Neuronal stem cell (in vitro differentiated cells): ENCODE measurements around the gene RPS6KA2.

ENCODE experiments used
- DNase-seq: peaks from one replicate; pipeline ENCODE4 v3.0.0-alpha.2; 2013; ENCODE audit warnings: low spot score
- H2AFZ ChIP-seq: one replicate; pipeline ENCODE4 v1.6.1; 2013; ENCODE audit warnings: mild to moderate bottlenecking, low read length, inconsistent platforms
- H2AK5ac ChIP-seq: 2 replicates; pipeline ENCODE4 v1.6.1; 2013; ENCODE audit warnings: low read depth, mild to moderate bottlenecking, inconsistent platforms, low read length, moderate library complexity, mixed read lengths
- H2BK120ac ChIP-seq: 2 replicates; pipeline ENCODE4 v1.6.1; 2013; ENCODE audit warnings: low read depth, mild to moderate bottlenecking, inconsistent platforms, low read length, moderate library complexity, mixed read lengths
- H2BK12ac ChIP-seq: one replicate; pipeline ENCODE4 v1.6.1; 2013; ENCODE audit warnings: low read length, inconsistent platforms
- H2BK15ac ChIP-seq: 2 replicates; pipeline ENCODE4 v1.6.1; 2013; ENCODE audit warnings: mild to moderate bottlenecking, low read length, inconsistent platforms, mixed read lengths
- H2BK5ac ChIP-seq: one replicate; pipeline ENCODE4 v1.6.1; 2013; ENCODE audit warnings: inconsistent platforms, mild to moderate bottlenecking, low read length, moderate library complexity
- H3K14ac ChIP-seq: one replicate; pipeline ENCODE4 v1.6.1; 2013; ENCODE audit warnings: low read length, inconsistent platforms
- H3K18ac ChIP-seq: 2 replicates; pipeline ENCODE4 v1.6.1; 2013; ENCODE audit warnings: low read length, inconsistent platforms
- H3K23ac ChIP-seq: 2 replicates; pipeline ENCODE4 v1.6.1; 2013; ENCODE audit warnings: low read depth, mild to moderate bottlenecking, mixed read lengths, low read length, inconsistent platforms; ENCODE audit not compliant: poor library complexity
- H3K27ac ChIP-seq: replicated peaks from 3 replicates; pipeline ENCODE4 v1.5.1; 2013; ENCODE audit warnings: low read length, inconsistent platforms
- H3K27me3 ChIP-seq, 3 experiments: 2 replicates each; pipeline ENCODE4 v1.6.1; 2013; ENCODE audit warnings: low read length in 3 of 3, mild to moderate bottlenecking in 2 of 3, inconsistent platforms in 1 of 3, low read depth in 1 of 3, mixed read lengths in 1 of 3, moderate library complexity in 1 of 3; ENCODE audit not compliant: control insufficient read depth in 3 of 3, insufficient read depth in 3 of 3
- H3K36me3 ChIP-seq, 2 donors: replicated peaks in 1 of 2; 2 replicates each; pipeline ENCODE4 v1.6.1; 2013; ENCODE audit warnings: low read length in 2 of 2; ENCODE audit not compliant: control insufficient read depth in 2 of 2, insufficient read depth in 2 of 2
- H3K4ac ChIP-seq: 2 replicates; pipeline ENCODE4 v1.6.1; 2013; ENCODE audit warnings: inconsistent platforms, mild to moderate bottlenecking, low read length, moderate library complexity
- H3K4me1 ChIP-seq, 2 donors: 1 replicate in 1 of 2; 2 replicates in 1 of 2; pipeline ENCODE4 v1.6.1; 2013; ENCODE audit warnings: low read length in 2 of 2, low read depth in 1 of 2; ENCODE audit not compliant: control insufficient read depth in 2 of 2, insufficient read depth in 1 of 2
- H3K4me2 ChIP-seq: one replicate; pipeline ENCODE4 v1.6.1; 2013; ENCODE audit warnings: mild to moderate bottlenecking, low read length, inconsistent platforms; ENCODE audit not compliant: insufficient read depth, poor library complexity, severe bottlenecking
- H3K4me3 ChIP-seq, 2 donors: 2 replicates each; pipeline ENCODE4 v1.5.1; 2013; ENCODE audit warnings: low read length in 2 of 2, mild to moderate bottlenecking in 2 of 2, inconsistent platforms in 1 of 2, moderate library complexity in 1 of 2
- H3K79me1 ChIP-seq: one replicate; pipeline ENCODE4 v1.6.1; 2013; ENCODE audit warnings: low read depth, mild to moderate bottlenecking, inconsistent platforms, low read length, moderate library complexity
- H3K9ac ChIP-seq: one replicate; pipeline ENCODE4 v1.6.1; 2013; ENCODE audit warnings: mild to moderate bottlenecking, low read depth, low read length, inconsistent platforms; ENCODE audit not compliant: poor library complexity
- H3K9me3 ChIP-seq, 2 donors: replicated peaks in 1 of 2; 2 replicates each; pipeline versions ENCODE3 to v1.6.1; 2013; ENCODE audit warnings: low read length in 2 of 2, mild to moderate bottlenecking in 2 of 2, inconsistent platforms in 1 of 2, low read depth in 1 of 2, mixed read lengths in 1 of 2, moderate library complexity in 1 of 2; ENCODE audit not compliant: control insufficient read depth in 2 of 2, insufficient read depth in 1 of 2
- H4K8ac ChIP-seq: one replicate; pipeline ENCODE4 v1.6.1; 2013; ENCODE audit warnings: low read depth, mild to moderate bottlenecking, inconsistent platforms, low read length, moderate library complexity
- H4K91ac ChIP-seq: one replicate; pipeline ENCODE4 v1.6.1; 2013; ENCODE audit warnings: low read length, low read depth, mild to moderate bottlenecking, inconsistent platforms; ENCODE audit not compliant: poor library complexity
- WGBS, 2 donors: extraction: QIAGEN DNeasy Blood & Tissue Kit; methylation state at CpG; one replicate each; pipeline ENCODE4 v1.1.7; 2013; ENCODE audit warnings: missing lambda C conversion rate in 2 of 2, mixed read lengths in 1 of 2; ENCODE audit not compliant: insufficient read length in 2 of 2, insufficient replicate concordance in 1 of 2; ENCODE audit errors: extremely low coverage in 2 of 2; 5-methylcytosine and 5-hydroxymethylcytosine counted together

RPS6KA2 gene

DNA sequence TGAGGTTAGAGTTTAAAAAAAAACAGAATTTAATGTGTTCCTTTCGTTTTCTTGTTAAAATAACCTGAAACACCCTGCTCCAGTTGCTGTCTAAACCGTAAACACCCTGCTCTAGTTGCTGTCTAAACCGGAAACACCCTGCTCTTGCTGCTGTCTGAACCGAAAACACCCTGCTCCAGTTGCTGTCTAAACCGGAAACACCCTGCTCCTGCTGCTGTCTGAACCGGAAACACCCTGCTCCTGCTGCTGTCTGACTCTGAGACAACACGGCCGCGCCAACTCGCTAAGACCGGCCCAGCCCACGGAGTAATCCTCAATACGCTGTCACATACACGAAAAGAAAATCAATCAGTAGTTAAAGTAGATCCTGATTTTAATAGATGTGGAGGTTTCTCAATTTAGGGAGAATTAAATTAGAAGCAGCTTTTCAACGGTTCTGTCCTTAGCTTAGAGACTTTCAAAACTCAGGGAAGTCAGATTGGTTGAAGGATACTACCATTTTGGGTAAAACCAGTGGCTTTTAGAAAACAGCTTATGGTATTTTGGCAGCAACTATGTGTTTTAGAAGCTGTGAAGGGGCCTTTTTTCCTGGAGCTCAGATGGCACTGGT lies 138.9 kb downstream of the RPS6KA2 start:
- H3K4ac ChIP-seq: no peak overlapping the region
- H3K9me3 ChIP-seq: peaks cover 3 to 4% of the 10 kb centered on the region in 2 donors
- no peak overlapping the region for H3K23ac ChIP-seq
- no peak for DNase-seq
- no peak overlapping the region for H3K4me3 ChIP-seq
- no peak overlapping the region for H4K91ac ChIP-seq
- H3K27me3 ChIP-seq: no peaks in the 10 kb centered on the region
- H3K9ac ChIP-seq: no peak overlapping the region
- no peak overlapping the region for H2BK120ac ChIP-seq
- H2BK15ac ChIP-seq: no peak overlapping the region
- H2AK5ac ChIP-seq: no peak overlapping the region
- peaks cover 5 to 72% of the 10 kb centered on the region in 2 donors for H3K36me3 ChIP-seq
- no peak overlapping the region for H3K18ac ChIP-seq
- no peak overlapping the region for H3K27ac ChIP-seq
- H2BK12ac ChIP-seq: no peak overlapping the region
- H3K14ac ChIP-seq: no peak overlapping the region
- H3K4me2 ChIP-seq: no peak overlapping the region
- WGBS, 2 donors: no CpG with 5 or more reads among the region's 15 CpGs
- H3K79me1 ChIP-seq: no peaks in the 10 kb centered on the region
- H3K4me1 ChIP-seq: peaks cover 17 to 18% of the 10 kb centered on the region in 2 donors
- no peak overlapping the region for H2AFZ ChIP-seq
- H2BK5ac ChIP-seq: no peak overlapping the region
- no peak overlapping the region for H4K8ac ChIP-seq

DNA sequence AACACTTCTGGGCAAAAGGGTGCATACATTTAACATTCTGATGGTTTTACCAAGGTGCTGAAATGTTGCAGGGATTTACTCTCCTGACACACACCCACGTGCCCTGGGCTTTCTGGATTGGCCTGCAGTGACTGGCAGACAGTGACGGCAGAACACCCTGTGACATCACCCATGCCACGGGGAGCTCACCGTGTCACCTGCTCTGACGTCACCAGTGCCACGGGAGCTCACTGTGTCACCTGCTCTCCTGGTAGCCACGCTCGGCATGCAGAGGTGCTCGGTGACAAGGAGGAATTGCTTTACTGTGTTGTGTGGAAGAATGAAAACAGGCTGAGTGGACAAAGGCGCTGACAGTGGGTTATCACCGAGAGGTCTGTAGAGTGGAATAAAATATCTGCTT lies 139.9 kb downstream of the RPS6KA2 start:
- Histone ChIP-seq H3K27me3 (no peaks in the 10 kb centered on the region), H3K36me3 (peaks cover 5 to 74% of the 10 kb centered on the region in 2 donors), H3K14ac (no peak overlapping the region), H3K4me1 (peaks cover 17 to 18% of the 10 kb centered on the region in 2 donors), H3K9ac (peak overlapping the region; percentile 57), H3K79me1 (no peaks in the 10 kb centered on the region), H3K18ac (peak overlapping the region; percentile 32), H3K4me3 (peak overlapping the region in 1 of 2 donors; percentile 61), H3K23ac (no peak overlapping the region), H3K9me3 (peaks cover 3 to 4% of the 10 kb centered on the region in 2 donors), H4K8ac (no peak overlapping the region), H3K4ac (no peak overlapping the region), H2BK15ac (no peak overlapping the region), H2BK12ac (no peak overlapping the region), H3K4me2 (no peak overlapping the region), H4K91ac (peak overlapping the region; percentile 39), H3K27ac (no peak overlapping the region), H2AFZ (no peak overlapping the region), H2BK120ac (no peak overlapping the region), H2BK5ac (no peak overlapping the region), H2AK5ac (no peak overlapping the region)
- no CpG with 5 or more reads among the region's 11 CpGs for WGBS, 2 donors
- DNase-seq: no peak

DNA sequence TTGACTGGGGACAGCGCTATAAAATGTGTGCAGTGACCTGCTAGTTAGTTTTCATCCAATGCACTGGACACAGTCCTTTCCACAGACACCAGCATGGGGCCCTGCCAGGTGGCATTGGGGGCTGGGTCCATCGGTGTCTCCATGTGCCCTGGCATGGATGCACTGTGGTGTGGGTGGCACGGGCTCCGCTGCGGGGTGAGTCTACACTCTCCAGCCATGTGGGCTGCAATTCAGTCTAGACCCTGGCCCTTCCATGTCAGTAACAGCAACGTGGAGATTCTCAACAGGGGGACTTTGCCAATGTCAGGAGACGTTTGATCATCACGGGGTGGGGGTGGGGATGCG lies 140.5 kb downstream of the RPS6KA2 start:
- H4K91ac ChIP-seq: no peak overlapping the region
- peaks cover 5 to 79% of the 10 kb centered on the region in 2 donors for H3K36me3 ChIP-seq
- no peak overlapping the region for H2AFZ ChIP-seq
- no peak overlapping the region for H3K9ac ChIP-seq
- no peak overlapping the region for H2BK15ac ChIP-seq
- H2BK12ac ChIP-seq: no peak overlapping the region
- H3K23ac ChIP-seq: no peak overlapping the region
- no peak for DNase-seq
- H4K8ac ChIP-seq: no peak overlapping the region
- no peak overlapping the region for H3K4ac ChIP-seq
- no peak overlapping the region for H3K4me3 ChIP-seq
- no peak overlapping the region for H2BK120ac ChIP-seq
- H3K4me1 ChIP-seq: peaks cover 17 to 18% of the 10 kb centered on the region in 2 donors
- H2BK5ac ChIP-seq: no peak overlapping the region
- H3K14ac ChIP-seq: no peak overlapping the region
- H3K9me3 ChIP-seq: peaks cover 3 to 4% of the 10 kb centered on the region in 2 donors
- no CpG with 5 or more reads among the region's 9 CpGs for WGBS, 2 donors
- no peaks in the 10 kb centered on the region for H3K79me1 ChIP-seq
- no peak overlapping the region for H3K4me2 ChIP-seq
- H3K27ac ChIP-seq: no peak overlapping the region
- H3K18ac ChIP-seq: no peak overlapping the region
- H3K27me3 ChIP-seq: no peaks in the 10 kb centered on the region
- no peak overlapping the region for H2AK5ac ChIP-seq

DNA sequence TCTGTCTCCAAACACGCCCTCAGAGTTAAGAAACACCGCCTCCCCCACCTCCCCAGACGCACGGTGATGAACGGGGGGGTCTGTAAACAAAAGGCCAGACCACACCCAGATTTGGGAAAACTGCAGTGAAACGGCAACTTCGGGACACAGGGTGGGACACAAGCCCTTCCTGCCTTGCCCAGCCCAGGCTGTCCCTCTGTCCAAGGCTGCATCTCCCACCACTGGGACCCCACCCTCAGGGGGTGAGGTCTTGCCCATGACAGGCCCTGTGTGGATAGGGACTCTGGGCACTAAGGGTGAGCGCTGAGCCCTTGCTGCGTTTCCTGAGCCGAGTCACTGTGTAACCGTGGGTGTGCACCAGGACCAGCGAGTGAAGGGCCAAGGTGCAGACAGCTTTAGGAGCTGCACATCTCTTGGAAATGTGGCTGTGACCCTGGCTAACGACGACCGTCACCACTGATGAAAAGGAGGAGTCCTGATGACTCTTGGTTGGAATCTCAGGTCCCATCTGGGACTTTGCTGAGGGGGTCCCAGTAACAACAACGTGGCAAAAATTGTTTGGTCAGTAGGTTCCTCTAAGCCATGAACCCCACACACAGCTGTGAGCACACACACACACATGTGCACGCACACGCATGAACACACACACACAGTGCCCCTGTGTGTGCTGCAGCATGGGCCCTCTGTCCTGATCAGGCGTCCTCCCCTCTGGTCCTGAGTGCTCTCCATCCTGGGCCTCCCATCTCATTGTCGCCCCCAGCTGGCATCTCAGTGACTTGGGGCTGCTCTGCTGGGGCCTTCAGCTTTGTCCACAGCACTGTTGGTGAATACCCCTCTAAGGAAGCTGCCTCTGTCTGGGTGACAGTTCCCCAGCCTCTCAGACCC lies 141.2 kb downstream of the RPS6KA2 start:
- Histone ChIP-seq H2AFZ (no peak overlapping the region), H3K23ac (peak overlapping the region; percentile 45), H3K9me3 (peaks cover 3 to 4% of the 10 kb centered on the region in 2 donors), H3K14ac (peak overlapping the region; percentile 60), H3K27me3 (no peaks in the 10 kb centered on the region), H2AK5ac (no peak overlapping the region), H3K36me3 (peaks cover 5 to 76% of the 10 kb centered on the region in 2 donors), H3K27ac (no peak overlapping the region), H2BK15ac (no peak overlapping the region), H3K4me2 (no peak overlapping the region), H3K4me3 (no peak overlapping the region), H2BK12ac (no peak overlapping the region), H3K4ac (no peak overlapping the region), H3K4me1 (peaks cover 17 to 18% of the 10 kb centered on the region in 2 donors), H2BK120ac (no peak overlapping the region), H2BK5ac (no peak overlapping the region), H4K91ac (no peak overlapping the region), H3K79me1 (no peaks in the 10 kb centered on the region), H3K18ac (peak overlapping the region; percentile 90), H3K9ac (no peak overlapping the region), H4K8ac (no peak overlapping the region)
- DNase-seq: no peak
- WGBS, 2 donors: no CpG with 5 or more reads among the region's 20 CpGs
